HG03064 (cell line): ENCODE results near the gene BTRC.
A peak's percentile ranks its signal among the peaks of the same experiment; 100 is the strongest.

Source experiments
- ATAC-seq: cut with Tn5 transposase; IDR thresholded peaks from one replicate; pipeline ENCODE4 v1.9.1; 2021; ENCODE audit warnings: low read depth; ENCODE audit not compliant: unreplicated experiment

BTRC gene

DNA sequence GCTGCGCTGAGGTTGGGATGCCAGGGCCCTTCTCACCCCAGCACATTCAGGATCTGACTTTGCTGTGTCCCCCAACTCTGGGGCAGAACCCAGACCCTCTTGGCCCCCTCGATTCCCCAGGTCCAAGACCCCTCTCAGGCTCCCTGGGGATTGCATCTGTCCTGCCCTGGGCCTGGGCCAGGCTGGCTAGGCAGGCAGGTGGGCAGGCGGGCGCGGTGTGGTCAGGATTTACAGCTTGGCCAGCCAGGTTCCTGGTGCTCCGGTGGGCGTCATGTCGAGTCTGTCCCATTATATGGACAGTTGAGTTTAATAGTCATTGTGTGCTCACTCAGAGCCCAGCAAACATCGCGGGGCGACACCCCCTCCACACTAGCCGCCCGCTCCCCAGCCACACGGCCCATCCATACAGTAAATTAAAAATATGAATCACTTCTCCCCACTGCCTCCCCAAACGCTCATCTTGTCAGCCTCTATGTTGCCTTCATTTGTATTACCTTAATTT lies 210.6 kb downstream of the BTRC start:
- ATAC-seq, result no peak

DNA sequence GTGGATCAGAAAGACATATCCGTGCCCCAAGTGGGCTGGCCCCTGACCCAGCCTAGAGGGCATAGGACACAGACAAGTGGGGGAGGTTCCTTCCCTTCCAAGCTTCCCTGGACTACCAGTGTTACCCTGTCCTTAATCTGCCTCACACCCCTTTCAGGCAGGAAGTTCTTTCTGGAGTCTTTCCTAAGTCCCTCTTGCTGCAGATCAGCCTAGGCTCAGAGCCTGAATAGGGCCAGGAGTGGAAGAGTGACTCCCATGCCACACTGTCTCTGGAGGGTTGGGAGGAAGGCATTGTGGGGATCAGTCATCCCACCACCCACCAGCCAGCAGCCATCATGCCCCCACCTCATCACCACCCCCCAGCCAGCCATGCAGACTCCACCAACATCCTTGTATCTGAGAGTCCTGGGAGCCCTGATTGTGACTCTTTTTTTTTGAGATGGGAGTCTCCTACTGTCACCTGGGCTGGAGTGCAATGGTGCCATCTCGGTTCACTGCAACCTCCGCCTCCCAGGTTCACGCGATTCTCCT lies 211.5 kb downstream of the BTRC start:
- ATAC-seq, result no peak

DNA sequence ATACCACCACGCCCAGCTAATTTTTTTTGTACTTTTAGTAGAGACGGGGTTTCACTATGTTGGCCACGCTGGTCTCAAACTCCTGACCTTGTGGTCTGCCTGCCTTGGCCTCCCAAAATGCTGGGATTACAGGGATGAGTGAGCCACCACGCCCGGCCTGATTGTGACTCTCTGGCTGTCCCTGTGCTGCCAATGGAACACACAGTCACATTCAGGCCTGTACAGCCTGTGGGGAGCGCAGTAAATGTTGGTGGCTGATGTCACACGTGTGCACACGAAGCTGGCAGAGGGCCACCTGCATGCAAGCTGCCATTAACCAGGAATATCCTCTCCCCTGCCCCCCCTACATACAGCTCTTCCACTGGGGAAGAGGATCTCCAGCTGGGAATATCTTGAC lies 212.0 kb downstream of the BTRC start:
- ATAC-seq, result no peak

DNA sequence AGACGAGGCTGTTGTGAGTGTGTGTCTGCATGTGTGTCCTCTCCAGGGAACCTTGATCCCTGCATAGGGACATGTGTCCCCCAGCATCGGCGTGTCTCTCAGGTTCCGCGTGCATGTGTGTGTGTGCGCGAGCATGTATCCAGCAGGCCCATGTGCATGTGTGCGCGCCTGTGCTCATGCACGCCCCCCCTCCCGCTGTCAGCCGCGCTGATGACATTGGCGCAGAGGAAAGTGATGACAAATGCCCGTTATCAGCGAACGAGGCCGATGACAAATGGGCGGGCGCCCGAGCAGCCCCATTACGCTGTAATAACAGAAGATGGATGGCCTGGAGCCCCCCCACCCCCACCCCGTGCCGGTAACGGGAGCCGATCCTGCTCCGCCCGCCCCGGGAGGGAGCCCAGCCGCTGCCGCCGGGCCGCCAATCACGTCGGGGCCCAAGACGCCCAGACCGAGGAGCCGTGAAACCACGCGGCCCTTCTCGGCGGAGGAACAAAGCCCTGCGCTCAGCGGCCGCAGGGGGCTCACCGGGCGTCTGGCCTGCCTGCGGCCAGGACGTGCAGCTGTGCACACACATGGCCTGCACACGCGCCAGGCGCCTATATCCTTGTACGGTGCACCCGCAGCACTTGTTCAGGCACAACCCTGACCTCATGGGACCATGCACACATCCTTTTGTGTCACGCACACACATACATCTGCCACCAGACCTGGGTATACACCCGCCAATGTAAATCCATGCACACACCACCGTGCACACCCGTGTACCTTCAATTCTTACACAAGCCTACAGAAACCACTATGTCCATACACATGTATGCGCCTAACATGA lies 212.6 kb downstream of the BTRC start:
- no peak for ATAC-seq

DNA sequence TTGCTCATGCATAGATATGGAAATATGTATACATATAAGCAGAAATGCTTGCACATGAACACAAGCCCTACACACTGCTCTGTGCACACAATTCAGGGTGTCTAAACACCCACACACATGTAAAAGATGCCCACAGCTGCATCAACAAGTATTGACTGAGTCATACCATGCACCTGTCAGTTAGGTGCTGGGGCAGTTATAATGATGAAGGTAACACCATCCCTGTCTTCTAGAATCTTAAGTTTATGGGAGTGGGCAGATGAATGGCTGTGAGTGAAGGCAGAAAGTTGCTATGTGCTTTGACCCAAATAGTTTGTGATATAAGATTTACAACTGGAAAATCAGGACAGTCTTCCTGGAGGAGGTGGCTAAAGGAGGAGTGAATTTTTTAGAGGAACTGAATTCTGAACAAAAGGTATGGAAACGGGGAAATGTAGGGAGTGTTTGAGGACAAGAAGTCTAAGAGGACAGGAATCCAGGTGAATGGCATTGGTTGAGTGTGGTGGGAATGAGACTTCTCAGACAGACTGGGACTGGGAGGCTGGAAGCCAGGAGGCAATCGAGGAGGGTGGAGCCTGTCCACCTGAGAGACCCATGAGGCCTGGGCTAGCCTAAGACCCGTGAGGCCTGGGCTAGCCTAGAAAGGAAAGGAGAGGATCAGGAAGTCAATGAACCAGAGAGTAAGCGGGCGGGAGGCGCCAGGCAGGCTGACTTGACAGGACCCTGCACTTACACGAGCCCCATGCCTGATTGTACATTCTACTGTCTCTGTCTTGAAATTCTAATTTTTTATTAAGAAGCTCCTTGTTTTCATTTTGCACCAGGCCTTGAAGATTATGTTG lies 213.4 kb downstream of the BTRC start:
- ATAC-seq, result no peak

DNA sequence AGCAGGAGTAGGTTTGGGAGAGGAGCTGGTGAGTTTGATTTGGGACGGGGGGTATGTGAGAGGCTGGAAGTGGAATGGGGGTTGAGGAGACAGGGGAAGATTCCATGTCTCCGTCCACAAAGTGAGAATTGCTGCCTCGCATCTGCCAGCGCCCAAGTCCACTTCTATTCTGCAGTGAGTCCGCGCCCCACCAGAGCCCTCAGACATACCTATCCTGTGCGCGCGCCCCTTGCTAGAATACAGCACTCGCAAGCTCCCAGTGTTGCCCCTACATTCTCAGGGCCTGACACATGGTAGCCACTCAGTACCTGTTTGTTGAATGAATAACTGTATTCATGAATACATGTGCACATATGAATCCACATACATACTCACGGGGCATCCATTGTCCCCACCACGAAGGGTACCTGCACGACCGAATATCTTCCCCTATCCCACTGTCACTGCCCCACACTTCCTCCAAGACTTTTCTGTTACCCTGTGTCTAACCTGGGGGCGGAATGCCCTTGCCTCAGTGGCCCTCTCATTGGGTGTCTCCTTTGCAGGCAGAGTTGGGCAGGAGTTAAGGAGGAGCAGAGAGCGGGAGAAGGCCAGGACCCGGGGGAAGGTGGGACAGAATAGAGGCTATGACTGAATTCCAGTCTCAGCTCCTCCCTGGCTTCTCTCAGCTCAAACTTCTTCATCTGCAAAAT lies 214.2 kb downstream of the BTRC start:
- ATAC-seq, result no peak

DNA sequence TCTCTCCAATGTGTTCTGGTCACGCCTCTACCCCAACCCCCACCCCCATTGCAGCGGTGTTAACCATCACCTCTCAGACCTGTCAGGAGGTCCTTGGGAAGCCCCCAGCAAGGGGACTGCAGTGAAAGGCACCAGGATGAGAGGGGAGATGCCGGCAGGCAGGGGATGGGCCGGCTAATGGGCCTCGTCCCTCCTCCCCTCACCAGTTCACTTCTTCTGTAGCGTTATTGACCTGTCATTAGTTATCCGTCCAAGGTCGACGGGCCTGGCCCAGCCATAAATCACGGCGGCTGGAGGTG lies 215.3 kb downstream of the BTRC start:
- ATAC-seq, result no peak

DNA sequence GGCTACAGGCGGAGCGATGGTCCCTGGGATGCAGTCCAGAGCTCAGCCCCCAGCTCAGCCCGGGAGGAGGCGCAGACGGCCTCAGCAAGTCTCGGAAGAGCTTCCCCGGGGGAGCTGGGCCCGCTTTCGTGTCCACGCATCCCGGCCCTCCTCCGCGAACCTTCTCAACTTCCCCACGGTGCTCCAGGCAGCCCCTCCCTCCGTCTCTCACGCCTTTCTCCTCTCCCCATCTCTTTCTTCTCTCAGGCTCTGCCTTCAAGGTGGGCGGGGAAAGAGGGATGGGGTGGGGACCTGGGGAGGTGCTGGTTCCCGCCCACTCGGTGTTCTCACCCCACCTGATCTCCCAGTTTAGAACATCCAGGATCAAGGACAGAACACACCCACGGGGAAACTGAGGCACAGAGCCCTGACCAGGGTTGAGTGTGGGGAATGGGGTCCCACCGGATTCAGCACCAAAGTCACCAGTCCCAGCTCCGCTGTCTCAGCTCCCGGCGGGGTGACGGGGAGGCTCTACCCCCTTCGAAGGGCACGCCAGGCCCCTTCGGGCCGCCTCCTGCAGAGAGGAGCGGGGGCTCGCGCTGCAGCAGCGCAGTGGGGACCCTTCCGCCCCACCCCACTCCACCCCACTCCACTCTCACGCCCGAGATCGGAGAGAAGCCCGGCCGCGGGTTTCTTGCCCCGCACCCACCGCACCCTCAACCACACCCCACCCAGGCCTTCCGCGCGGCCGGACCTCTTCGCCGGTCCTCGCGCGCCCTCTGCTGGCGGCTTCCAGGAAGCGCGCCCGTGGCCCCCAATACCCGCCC lies 215.9 kb downstream of the BTRC start:
- ATAC-seq, result peak; percentile 56

DNA sequence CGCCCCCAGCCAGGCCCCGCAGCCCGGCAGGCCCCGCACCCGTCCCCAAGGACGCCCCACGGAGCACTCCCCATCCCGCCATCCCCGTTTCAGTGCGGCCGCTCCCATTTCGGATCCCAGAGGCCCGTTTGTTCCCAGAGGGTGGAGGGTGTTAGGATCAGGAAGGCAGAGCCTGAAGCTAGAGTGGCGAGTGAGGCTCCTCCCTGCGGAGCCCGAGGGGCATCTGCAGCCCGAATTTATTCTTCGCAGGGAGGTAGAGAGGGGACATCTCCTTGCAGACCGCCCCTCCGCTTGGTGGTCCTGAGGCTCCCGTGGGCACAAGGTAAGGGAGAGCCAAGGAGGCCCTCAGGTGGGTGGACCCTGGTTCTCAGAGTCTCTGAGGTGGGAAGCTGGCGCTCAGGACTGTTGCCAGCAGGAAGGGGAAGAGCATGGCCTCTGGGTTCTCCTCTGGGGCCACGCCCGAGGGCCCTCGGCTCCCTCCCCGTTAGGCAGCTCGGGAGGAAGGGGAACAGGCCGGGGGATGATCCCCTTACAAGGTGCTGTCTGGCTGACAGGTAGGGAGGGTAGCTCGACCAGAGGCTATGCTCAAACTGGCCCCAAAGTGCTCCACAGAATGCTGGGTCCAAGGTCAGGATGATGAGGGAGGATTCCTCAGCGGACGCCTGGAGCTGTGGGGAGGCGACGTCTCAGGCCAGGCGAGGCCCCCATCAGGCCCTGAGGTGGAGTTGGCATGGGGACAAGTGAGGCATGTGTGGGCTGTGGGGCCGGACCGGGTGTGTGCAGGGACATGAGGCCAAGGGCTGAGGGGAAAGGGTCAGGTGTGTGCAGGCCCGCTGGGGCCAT lies 216.7 kb downstream of the BTRC start:
- peak; percentile 7 for ATAC-seq

DNA sequence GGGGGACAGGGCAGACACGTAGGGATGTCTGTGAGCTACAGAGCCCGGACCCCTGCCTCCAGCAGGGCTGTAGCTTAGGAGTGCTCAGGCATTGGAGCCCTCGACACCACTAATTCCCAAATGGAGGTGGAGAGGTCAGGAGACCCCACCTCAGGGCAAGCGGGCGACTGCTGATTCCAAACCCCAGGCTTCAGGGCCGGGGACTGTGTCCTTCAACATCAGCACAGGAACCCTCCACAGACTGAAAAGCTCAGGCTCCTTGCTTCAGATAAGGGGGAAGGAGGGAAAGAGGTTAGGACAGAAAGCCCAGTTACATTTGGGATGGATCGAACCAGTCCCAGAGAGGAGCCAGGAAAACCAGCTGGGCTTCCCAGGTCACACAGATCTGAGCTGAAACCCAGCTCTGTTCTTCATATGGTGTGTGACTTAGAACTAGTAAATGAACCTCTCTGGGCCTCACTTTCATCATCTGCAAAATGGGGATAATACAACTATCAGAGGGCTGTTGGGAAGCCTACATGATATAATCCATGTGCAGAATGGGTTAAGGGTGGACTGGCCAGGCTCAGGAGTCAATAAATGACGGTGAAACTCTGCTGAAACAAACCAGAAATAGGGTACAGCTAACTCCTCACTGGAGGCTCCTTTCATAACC lies 217.4 kb downstream of the BTRC start:
- ATAC-seq, result no peak

DNA sequence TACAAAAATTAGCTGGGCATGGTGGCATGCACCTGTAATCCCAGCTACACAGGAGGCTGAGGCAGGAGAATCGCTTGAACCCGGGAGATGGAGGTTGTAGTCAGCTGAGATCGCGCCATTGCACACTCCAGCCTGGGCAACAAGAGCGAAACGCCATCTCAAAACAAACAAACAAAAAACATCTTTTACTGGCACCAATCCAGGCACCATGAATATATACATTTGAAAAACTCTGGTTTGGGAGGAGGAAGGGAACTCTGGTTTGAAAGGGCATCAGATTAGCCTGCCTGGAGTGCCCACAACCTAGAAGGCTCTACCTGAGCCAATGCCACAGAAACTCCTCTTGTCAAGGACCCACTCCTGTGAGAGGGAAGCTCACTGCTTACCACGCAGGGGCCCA lies 218.2 kb downstream of the BTRC start:
- no peak for ATAC-seq

DNA sequence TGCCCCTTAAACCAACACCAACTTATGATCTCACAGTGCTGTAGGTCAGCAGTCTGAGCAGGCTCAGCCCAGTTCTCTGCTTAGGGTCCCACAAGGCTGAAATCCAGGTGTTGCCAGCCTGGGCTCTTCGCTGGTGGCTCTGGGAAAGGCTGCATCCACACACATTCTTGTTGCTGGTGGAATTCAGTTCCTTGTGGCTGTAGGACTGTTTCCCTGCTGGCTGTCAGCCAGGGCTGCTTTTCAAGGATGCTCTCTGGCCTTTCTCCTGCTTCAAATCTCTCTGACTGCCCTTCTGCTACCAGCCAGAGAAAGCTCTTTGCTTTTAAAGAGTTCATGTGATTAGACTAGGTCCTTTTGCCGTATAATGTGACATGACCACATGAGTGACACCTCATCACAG lies 218.8 kb downstream of the BTRC start:
- no peak for ATAC-seq

DNA sequence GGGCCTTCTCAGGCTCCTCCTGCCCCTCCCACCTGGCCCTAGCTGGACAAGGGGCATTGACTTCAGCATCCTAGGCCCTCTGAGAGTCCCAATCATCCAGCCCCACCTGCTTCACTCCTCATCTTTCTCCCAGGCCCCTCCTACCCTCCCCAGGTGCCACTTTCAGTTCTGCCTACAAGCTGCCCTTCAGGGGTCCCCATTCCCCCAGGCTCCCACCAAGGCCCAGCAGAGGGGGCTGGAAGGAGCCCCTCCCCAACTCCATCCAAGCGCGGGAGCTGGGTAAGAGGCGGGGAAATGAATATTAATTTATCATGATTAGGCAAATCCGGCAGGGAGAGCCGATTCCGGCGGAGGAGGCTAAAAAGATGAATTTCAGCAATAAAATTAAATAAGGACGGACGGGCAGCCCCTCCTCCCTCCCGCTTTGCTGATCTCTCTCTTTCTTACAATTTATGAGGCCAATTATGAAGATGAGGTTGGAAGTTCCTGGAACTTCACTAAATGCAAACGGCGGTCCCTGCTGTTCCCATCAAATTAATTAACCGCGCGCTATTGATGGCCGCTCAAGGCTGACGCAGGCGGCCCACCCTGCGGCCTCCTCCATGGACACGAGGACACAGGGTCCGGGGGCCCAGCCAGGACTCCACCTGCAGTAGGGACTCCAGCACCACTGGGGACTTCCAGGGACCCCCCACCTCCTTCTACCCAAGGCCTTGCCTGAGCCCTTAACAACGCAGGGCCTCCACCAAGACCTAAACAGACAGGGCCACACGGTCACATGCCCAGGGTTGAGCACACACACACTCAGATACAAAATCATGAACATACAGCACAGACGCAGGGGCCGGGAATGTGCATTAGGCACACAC lies 220.2 kb downstream of the BTRC start:
- no peak for ATAC-seq

DNA sequence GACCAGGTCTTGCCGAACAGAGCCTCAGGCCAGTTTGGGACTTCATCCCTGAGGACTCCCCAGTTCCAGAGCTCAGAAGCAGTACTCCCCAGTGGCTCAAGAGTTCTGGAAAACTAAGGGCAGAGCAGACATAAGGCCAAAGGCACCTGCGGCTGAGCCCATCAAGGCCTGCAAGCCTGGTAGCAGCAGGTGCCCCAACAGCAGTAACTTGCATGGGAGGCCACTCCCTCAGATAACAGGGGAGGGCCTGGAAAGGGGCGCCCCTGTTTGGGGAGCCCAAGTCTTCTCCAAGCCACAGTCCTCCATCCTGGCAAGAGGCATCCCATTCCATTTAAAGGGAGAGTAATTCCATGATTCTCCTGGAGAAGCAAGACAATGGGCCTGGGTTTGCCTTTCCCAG lies 221.1 kb downstream of the BTRC start:
- no peak for ATAC-seq

DNA sequence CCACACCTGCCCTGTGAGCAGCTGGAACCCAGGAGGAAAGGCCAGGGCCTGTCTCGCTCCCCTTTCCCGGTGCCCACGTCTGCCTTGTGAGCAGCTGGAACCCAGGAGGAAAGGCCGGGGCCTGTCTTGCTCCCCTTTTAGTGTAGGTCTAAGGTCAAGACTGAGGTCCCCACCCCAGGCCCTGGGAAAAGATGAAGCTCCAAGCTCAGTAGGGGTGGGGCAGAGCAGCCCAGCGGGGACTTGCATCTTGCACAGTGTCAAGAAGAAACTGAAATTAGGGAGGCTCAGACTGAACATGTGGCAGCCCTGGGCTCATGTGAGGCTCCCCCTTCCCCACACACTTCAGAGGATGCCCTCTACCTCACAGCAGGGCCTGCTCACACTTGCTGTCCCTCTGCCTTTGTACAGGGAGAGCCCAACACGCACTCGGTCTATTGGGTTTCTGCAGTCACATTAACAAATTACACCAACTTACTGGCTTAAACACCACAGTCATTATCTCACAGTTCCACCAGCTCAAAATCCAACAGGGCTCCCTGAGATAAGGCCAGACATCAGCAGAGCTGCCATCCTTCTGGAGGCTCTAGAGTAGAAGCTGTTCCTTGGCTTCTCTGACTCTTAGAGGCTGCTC lies 221.7 kb downstream of the BTRC start:
- ATAC-seq, result no peak

DNA sequence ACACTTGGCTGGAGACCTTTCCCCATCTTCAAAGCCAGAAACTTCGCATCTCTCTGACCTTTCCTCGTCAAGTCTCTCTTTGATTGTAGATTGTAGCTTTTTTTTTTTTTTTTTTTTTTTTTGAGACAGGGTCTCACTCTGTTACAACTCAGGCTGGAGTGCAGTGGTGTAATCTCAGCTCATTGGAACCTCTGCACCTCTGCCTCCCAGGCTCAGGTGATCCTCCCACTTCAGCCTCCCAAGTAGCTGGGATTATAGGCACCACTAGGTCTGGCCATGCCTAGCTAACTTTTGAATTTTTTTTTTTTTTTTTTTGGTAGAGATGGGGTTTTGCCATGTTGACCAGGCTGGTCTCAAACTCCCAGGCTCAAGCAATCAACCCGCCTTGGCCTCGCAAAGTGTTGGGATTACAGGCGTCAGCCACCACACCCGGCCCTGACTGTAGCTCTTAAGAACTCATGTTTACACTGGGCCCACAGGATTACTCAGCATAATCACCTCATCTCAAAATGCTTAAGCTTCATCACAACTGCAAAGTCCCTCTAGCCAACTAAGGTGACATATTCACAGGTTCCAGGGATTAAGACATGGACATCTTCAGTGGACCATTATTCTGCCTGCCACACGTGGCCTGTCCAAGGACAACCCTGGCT lies 222.4 kb downstream of the BTRC start:
- ATAC-seq, result no peak
